ENCODE results near the gene PPP2R5C. TPM values are rescaled to one million over a fixed set of nuclear protein-coding genes. Genes with fewer than 3 reads are reported as not detected.

The PPP2R5C gene
- total and polyA plus RNA-seq, 3 donors from 2014 or later, result 106 to 166 (median 126) TPM

GRCh38 chr14:101948666-101949216, 187.2 kb downstream of the PPP2R5C start:
- 4 to 13% methylated on average over 7 to 29 of the region's 29 CpGs for whole genome bisulfite sequencing, 2 donors
- no peaks in the 10 kb centered on the region for H3K27me3 ChIP-seq
- H3K4me1 ChIP-seq, result peaks cover 14% of the 10 kb centered on the region
- H3K9me3 ChIP-seq, result no peaks in the 10 kb centered on the region
- H3K36me3 ChIP-seq (ENCODE audit: low read depth, missing control alignments), result no peaks in the 10 kb centered on the region
- H3K27ac ChIP-seq, result peak overlapping the region; percentile 98 to 99
- TF ChIP-seq, protein P1, sequence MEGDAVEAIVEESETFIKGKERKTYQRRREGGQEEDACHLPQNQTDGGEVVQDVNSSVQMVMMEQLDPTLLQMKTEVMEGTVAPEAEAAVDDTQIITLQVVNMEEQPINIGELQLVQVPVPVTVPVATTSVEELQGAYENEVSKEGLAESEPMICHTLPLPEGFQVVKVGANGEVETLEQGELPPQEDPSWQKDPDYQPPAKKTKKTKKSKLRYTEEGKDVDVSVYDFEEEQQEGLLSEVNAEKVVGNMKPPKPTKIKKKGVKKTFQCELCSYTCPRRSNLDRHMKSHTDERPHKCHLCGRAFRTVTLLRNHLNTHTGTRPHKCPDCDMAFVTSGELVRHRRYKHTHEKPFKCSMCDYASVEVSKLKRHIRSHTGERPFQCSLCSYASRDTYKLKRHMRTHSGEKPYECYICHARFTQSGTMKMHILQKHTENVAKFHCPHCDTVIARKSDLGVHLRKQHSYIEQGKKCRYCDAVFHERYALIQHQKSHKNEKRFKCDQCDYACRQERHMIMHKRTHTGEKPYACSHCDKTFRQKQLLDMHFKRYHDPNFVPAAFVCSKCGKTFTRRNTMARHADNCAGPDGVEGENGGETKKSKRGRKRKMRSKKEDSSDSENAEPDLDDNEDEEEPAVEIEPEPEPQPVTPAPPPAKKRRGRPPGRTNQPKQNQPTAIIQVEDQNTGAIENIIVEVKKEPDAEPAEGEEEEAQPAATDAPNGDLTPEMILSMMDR (IDR thresholded peaks at IDR 0.05), result no peak
- TF ChIP-seq POLR2A (IDR thresholded peaks at IDR 0.05), result no peak
- H3K4me3 ChIP-seq, result peak overlapping the region; percentile 73 to 87
- intact Hi-C loops (cut with DNase I; ENCODE audit: low total_unique reads), result no loop called here
- DNase-seq, result no peak

DNA sequence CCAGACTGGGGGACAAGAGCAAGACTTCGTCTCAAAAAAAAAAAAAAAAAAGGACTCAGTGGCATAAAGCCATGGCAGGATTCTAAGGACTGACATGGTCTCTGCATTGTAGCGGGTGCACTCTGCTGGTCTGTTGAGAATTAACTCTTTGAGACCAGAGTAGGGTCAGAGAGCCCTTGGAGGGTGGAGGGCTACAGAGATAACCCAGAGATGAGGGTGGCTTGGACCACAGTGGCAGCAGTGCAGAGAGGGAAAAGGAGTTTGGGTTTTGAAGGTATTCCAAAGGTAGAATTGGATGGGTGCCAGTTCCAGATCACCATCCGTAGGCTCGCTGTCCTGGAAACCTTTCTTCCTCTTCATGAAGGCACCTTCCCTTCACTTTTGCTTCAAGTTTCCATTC, 188.6 kb downstream of the PPP2R5C start:
- intact Hi-C loops (cut with DNase I; ENCODE audit: low total_unique reads), result no loop called here
- TF ChIP-seq POLR2A (IDR thresholded peaks at IDR 0.05), result no peak
- TF ChIP-seq, protein P1 (IDR thresholded peaks at IDR 0.05), result no peak
- 38 to 54% methylated on average over 4 of the region's 4 CpGs for WGBS, 2 donors
- Histone ChIP-seq H3K9me3 (no peaks in the 10 kb centered on the region), H3K4me1 (peaks cover 14% of the 10 kb centered on the region), H3K27me3 (no peaks in the 10 kb centered on the region), H3K27ac (no peak overlapping the region), H3K4me3 (no peak overlapping the region), H3K36me3 (ENCODE audit: low read depth, missing control alignments) (no peaks in the 10 kb centered on the region)
- DNase-seq, result no peak

GRCh38 chr14:101950516-101951215, 189.2 kb downstream of the PPP2R5C start:
- 67 to 76% methylated on average over 2 to 4 of the region's 4 CpGs for WGBS, 2 donors
- DNase-seq, result no peak
- Histone ChIP-seq H3K27me3 (no peaks in the 10 kb centered on the region), H3K36me3 (ENCODE audit: low read depth, missing control alignments) (no peaks in the 10 kb centered on the region), H3K27ac (no peak overlapping the region), H3K4me3 (no peak overlapping the region), H3K4me1 (peaks cover 14% of the 10 kb centered on the region), H3K9me3 (no peaks in the 10 kb centered on the region)
- TF ChIP-seq, protein P1 (IDR thresholded peaks at IDR 0.05), result no peak
- no peak for TF ChIP-seq POLR2A (IDR thresholded peaks at IDR 0.05)
- intact Hi-C loops (cut with DNase I; ENCODE audit: low total_unique reads), result no loop called here

- Histone ChIP-seq H3K4me3 (no peak overlapping the region), H3K27me3 (no peaks in the 10 kb centered on the region), H3K4me1 (peaks cover 9% of the 10 kb centered on the region), H3K36me3 (ENCODE audit: low read depth, missing control alignments) (no peaks in the 10 kb centered on the region), H3K27ac (no peak overlapping the region), H3K9me3 (no peaks in the 10 kb centered on the region)
- DNase-seq, result no peak
- no peak for TF ChIP-seq POLR2A (IDR thresholded peaks at IDR 0.05)
- TF ChIP-seq, protein P1 (IDR thresholded peaks at IDR 0.05), result no peak
- WGBS, 2 donors, result 53 to 57% methylated on average over 8 of the region's 8 CpGs
- intact Hi-C loops (cut with DNase I; ENCODE audit: low total_unique reads), result no loop called here
Measured at GRCh38 chr14:101953151-101953550, 191.6 kb downstream of the PPP2R5C start.

GRCh38 chr14:101954501-101954900, 193.0 kb downstream of the PPP2R5C start:
- DNase-seq, result no peak
- Histone ChIP-seq H3K4me3 (no peak overlapping the region), H3K27me3 (no peaks in the 10 kb centered on the region), H3K9me3 (no peaks in the 10 kb centered on the region), H3K4me1 (peaks cover 1% of the 10 kb centered on the region), H3K36me3 (ENCODE audit: low read depth, missing control alignments) (no peaks in the 10 kb centered on the region), H3K27ac (no peak overlapping the region)
- TF ChIP-seq POLR2A (IDR thresholded peaks at IDR 0.05), result no peak
- TF ChIP-seq, protein P1 (IDR thresholded peaks at IDR 0.05), result no peak
- intact Hi-C loops (cut with DNase I; ENCODE audit: low total_unique reads), result no loop called here
- 72 to 83% methylated on average over 6 of the region's 6 CpGs for WGBS, 2 donors

Measured in testis (tissue), 3 donors.